ENCODE measurements around the gene CFTR. TPM values are rescaled to one million over a fixed set of nuclear protein-coding genes. Genes with fewer than 3 reads are reported as not detected.

Gene CFTR
- total and polyA plus RNA-seq, 9 of the 15 experiments (the other 6 are each of a cell fraction or from before 2014, with no cell fraction given), result 0.20 TPM; not detected in 8

DNA sequence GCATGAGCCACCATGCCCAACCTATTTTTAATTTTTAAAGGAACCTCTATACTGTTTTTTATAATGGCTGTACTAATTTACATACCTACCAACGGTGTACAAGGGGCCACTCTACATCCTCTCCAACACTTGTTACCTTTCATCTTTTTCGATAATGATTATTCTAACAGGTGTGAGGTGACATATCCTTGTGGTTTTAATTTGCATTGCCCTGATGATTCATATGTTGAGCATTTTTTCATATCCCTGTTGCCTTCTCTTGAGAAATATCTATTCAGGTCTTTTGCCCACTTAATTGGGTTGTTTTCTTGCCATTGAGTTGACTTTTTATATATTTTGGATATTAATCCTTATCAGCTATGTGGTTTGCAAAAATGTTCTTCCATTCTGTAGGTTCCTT, 226.4 kb downstream of the CFTR start (continued):
- no peak for TF ChIP-seq RBBP5 (IDR thresholded peaks at IDR 0.05; ENCODE audit: borderline replicate concordance, insufficient read depth, low read length, poor library complexity, severe bottlenecking)
- TF ChIP-seq, protein P1, sequence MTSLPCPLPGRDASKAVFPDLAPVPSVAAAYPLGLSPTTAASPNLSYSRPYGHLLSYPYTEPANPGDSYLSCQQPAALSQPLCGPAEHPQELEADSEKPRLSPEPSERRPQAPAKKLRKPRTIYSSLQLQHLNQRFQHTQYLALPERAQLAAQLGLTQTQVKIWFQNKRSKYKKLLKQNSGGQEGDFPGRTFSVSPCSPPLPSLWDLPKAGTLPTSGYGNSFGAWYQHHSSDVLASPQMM (CRISPR knock-in tag; IDR thresholded peaks at IDR 0.05), result no peak
- no peak for TF ChIP-seq NR2F6 (CRISPR knock-in tag; IDR thresholded peaks at IDR 0.05)

DNA sequence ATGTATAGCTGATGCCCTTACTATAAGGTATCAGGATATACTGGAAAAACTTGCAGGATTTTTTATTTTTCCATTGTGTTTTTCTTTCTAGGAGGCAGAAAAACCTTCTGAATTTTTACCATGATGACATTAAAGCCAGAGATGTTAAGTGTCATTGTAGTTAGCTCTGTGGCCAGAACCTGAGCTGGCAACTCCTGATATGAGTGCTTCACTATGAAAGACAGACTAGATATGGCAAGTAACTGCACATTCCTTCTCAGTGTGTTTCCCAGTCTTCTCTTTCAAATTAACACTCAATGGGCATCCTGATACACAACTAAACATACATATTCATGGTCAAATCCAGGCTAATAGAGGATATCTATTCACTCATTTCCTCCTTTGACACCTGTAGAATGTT, 227.3 kb downstream of the CFTR start:
- intact Hi-C loops (cut with micrococcal nuclease) (no loop called here), in situ Hi-C loops (cut with MboI) (no loop called here)
- Histone ChIP-seq H3K9me3 (replicated peaks; ENCODE audit: control insufficient read depth, insufficient read depth, low read depth, low read length) (no peaks in the 10 kb centered on the region), H3K27me3 (ENCODE audit: control insufficient read depth in 2 of 2, insufficient read depth in 2 of 2, low read length in 2 of 2) (no peaks in the 10 kb centered on the region; a peak in 1 of 5 replicates), H3K9ac (ENCODE audit: insufficient read depth in 1 of 2, low read depth in 2 of 2, low read length in 2 of 2) (no peak overlapping the region), H3K4me1 (replicated peaks in 1 of 2; ENCODE audit: control insufficient read depth in 2 of 2, insufficient read depth in 2 of 2, low read length in 2 of 2) (no peaks in the 10 kb centered on the region; a peak in 1 of 5 replicates), H2AFZ (ENCODE audit: low read depth, low read length) (no peak overlapping the region), H3K9me1 (ENCODE audit: control insufficient read depth, insufficient read depth, low read length) (no peaks in the 10 kb centered on the region), H4K20me1 (replicated peaks; ENCODE audit: control insufficient read depth, insufficient read depth, low read length) (no peaks in the 10 kb centered on the region), H3K79me2 (ENCODE audit: control insufficient read depth, insufficient read depth, low read length) (no peaks in the 10 kb centered on the region), H3K27ac (ENCODE audit: extremely low read depth, low read depth, low read length) (no peak overlapping the region), H3K4me3 (no peak overlapping the region), H3K36me3 (ENCODE audit: control insufficient read depth, insufficient read depth, low read length) (no peaks in the 10 kb centered on the region), H3K4me2 (ENCODE audit: insufficient read depth, low read length) (no peak overlapping the region)
- no TSS peak for BruUV-seq (replicated peaks)
- ATAC-seq (no peak), FAIRE-seq (no peak), DNase-seq (ENCODE audit: extremely low read depth in 1 of 4, low spot score in 3 of 4) (no peak)
- POLR2A ChIA-PET, result interaction anchor here (0.8 kb wide), 1 partner anchor 29 kb away, joined by 3 read pairs; no protein-coding TSS in a partner anchor
- CTCF ChIA-PET (ENCODE audit: low intra/inter-chr PET ratio), result no interaction called here
- TF ChIP-seq MYNN (IDR thresholded peaks at IDR 0.05) (no peak), MYNN (CRISPR knock-in tag; IDR thresholded peaks at IDR 0.05) (no peak), SRSF3 (IDR thresholded peaks at IDR 0.05; ENCODE audit: insufficient read depth, low read length) (no peak), DDX20 (tag; IDR thresholded peaks at IDR 0.05; ENCODE audit: low read depth) (no peak), RFX1 (IDR thresholded peaks at IDR 0.05) (no peak), POLR3G (IDR thresholded peaks at IDR 0.05; ENCODE audit: extremely low read depth, insufficient read length, insufficient replicate concordance) (no peak), OTX1 (CRISPR knock-in tag; IDR thresholded peaks at IDR 0.05) (no peak), FOXK1 (CRISPR knock-in tag; IDR thresholded peaks at IDR 0.05; ENCODE audit: borderline replicate concordance) (no peak), ZNF408 (CRISPR knock-in tag; IDR thresholded peaks at IDR 0.05; ENCODE audit: low read depth) (no peak), NR2F6 (CRISPR knock-in tag; IDR thresholded peaks at IDR 0.05) (no peak)
- TF ChIP-seq, protein P2, sequence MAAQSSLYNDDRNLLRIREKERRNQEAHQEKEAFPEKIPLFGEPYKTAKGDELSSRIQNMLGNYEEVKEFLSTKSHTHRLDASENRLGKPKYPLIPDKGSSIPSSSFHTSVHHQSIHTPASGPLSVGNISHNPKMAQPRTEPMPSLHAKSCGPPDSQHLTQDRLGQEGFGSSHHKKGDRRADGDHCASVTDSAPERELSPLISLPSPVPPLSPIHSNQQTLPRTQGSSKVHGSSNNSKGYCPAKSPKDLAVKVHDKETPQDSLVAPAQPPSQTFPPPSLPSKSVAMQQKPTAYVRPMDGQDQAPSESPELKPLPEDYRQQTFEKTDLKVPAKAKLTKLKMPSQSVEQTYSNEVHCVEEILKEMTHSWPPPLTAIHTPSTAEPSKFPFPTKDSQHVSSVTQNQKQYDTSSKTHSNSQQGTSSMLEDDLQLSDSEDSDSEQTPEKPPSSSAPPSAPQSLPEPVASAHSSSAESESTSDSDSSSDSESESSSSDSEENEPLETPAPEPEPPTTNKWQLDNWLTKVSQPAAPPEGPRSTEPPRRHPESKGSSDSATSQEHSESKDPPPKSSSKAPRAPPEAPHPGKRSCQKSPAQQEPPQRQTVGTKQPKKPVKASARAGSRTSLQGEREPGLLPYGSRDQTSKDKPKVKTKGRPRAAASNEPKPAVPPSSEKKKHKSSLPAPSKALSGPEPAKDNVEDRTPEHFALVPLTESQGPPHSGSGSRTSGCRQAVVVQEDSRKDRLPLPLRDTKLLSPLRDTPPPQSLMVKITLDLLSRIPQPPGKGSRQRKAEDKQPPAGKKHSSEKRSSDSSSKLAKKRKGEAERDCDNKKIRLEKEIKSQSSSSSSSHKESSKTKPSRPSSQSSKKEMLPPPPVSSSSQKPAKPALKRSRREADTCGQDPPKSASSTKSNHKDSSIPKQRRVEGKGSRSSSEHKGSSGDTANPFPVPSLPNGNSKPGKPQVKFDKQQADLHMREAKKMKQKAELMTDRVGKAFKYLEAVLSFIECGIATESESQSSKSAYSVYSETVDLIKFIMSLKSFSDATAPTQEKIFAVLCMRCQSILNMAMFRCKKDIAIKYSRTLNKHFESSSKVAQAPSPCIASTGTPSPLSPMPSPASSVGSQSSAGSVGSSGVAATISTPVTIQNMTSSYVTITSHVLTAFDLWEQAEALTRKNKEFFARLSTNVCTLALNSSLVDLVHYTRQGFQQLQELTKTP (IDR thresholded peaks at IDR 0.05; ENCODE audit: low read depth in 1 of 2, partially characterized antibody in 2 of 2), result no peak
- TF ChIP-seq, protein P3, sequence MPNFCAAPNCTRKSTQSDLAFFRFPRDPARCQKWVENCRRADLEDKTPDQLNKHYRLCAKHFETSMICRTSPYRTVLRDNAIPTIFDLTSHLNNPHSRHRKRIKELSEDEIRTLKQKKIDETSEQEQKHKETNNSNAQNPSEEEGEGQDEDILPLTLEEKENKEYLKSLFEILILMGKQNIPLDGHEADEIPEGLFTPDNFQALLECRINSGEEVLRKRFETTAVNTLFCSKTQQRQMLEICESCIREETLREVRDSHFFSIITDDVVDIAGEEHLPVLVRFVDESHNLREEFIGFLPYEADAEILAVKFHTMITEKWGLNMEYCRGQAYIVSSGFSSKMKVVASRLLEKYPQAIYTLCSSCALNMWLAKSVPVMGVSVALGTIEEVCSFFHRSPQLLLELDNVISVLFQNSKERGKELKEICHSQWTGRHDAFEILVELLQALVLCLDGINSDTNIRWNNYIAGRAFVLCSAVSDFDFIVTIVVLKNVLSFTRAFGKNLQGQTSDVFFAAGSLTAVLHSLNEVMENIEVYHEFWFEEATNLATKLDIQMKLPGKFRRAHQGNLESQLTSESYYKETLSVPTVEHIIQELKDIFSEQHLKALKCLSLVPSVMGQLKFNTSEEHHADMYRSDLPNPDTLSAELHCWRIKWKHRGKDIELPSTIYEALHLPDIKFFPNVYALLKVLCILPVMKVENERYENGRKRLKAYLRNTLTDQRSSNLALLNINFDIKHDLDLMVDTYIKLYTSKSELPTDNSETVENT (CRISPR knock-in tag; IDR thresholded peaks at IDR 0.05), result no peak
- TF ChIP-seq, protein P4, sequence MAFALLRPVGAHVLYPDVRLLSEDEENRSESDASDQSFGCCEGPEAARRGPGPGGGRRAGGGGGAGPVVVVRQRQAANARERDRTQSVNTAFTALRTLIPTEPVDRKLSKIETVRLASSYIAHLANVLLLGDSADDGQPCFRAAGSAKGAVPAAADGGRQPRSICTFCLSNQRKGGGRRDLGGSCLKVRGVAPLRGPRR (CRISPR knock-in tag; IDR thresholded peaks at IDR 0.05), result no peak
